NCI-H2107 treated with DMSO at 0.1 percent for 48 hours (cell line): ENCODE results near the gene CTNNBIP1.

Source experiments
- DNase-seq: peaks from one replicate; lab custom pipeline; 2025; ENCODE audit not compliant: unreplicated experiment; lab: John Stamatoyannopoulos, UW

Gene CTNNBIP1

DNA sequence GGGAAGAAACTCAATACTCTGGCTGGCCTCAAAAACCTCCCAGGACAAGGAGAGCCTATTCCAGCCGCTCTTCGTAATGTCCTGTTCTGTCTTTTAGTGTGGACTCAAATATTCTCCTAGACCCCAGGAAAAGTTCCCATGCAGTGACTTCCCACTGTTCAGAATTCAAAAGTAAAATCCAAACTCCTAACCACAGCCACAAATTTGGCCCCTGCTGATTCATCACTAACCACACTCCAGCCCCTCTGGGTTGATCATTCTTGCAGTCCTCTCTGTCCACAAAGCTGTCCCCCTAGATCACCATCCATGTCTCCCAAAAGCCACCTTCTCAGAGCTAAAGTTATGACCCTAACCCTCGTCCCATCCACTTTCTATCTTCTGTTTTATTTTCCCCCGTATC lies 5.1 kb downstream of the CTNNBIP1 start:
- DNase-seq: no peak

- DNase-seq: no peak
Measured at GRCh38 chr1:9904596-9904995, 5.5 kb downstream of the CTNNBIP1 start.

- DNase-seq: no peak
Measured at GRCh38 chr1:9903801-9904527, 6.1 kb downstream of the CTNNBIP1 start.

GRCh38 chr1:9902060-9902452 lies 8.0 kb downstream of the CTNNBIP1 start:
- no peak for DNase-seq

DNA sequence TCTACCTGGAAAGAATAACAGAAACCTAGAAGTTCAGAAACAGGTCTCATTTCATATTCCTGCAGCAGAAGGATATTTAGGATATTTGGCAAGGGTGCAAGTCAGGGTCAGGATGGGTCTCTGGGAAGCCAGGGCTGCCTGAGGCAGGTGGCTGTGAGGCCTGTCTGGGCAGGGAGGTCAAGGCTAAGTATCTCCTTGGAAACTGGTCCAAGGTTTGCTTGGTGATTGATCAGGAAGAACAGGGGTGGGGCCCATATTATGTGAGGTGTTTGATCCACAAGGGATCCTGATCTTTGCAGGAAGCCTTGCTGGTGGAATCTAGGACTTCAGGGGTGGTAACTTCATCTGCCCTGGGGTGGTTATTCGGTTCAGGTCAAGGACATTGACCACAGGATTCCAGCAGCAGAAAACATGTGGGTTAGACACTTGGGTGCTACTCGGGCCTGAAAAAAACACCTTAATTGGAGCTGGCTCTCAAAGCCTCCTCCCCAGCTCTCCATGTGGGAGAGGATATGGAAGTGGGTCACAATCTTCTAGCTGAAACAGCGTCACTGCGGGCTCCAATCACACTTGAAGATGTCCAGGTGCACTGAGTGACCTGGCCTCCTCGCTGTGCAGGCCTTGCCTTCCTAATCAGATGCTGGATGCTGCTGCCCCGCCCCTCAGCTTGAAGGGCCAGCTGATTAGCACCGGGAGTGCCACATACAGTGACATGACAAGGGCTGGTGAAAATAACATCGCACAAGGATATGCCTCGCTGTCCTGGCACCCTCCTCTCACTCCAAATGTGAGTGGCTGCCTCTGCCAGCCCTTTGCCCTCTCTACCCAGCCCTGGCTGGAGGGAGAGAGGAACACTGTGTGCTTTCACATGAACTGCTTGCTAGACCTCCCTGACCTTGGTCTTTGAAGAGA lies 8.7 kb downstream of the CTNNBIP1 start:
- no peak for DNase-seq

DNA sequence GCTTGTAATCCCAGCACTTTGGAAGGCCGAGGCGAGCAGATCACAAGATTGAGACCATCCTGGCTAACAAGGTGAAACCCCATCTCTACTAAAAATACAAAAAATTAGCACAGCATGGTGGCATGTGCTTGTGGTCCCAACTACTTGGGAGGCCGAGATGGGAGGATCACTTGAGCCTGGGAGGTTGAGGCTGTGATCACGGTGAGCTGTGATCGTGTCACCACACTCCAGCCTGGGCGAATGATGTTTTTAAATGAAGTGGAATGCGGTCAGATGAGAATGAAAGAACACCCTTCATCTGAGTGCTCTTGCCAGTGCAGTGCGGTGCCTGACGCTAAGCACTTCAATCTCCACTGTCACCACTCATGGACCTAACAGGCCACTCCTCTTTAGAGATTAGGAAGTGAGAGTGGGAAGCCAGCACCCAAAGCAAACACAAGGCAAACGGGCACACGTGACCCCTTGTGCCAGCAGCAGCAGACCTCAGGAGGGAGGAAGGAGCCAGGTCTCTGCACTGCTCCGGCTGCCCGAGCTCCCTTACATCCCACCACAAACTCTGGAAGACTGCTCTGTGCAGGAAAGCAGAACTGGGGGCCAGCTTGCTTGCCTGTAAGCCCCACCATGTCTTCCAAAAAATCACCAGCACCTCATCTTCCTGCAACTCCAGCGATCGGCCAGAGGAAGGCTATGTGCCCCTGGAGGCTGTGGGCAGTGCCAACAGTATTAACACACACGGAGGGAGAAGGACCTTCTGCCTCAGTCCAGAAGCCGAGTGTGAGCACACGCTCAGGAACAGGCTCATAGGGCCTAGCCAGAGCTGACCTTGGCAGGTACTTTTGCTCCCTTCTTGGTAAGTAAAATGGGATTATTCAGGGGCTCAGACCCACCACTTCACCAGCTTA lies 9.7 kb downstream of the CTNNBIP1 start:
- DNase-seq: peak; percentile 36

GRCh38 chr1:9894115-9894514 lies 16.0 kb downstream of the CTNNBIP1 start:
- no peak for DNase-seq

DNA sequence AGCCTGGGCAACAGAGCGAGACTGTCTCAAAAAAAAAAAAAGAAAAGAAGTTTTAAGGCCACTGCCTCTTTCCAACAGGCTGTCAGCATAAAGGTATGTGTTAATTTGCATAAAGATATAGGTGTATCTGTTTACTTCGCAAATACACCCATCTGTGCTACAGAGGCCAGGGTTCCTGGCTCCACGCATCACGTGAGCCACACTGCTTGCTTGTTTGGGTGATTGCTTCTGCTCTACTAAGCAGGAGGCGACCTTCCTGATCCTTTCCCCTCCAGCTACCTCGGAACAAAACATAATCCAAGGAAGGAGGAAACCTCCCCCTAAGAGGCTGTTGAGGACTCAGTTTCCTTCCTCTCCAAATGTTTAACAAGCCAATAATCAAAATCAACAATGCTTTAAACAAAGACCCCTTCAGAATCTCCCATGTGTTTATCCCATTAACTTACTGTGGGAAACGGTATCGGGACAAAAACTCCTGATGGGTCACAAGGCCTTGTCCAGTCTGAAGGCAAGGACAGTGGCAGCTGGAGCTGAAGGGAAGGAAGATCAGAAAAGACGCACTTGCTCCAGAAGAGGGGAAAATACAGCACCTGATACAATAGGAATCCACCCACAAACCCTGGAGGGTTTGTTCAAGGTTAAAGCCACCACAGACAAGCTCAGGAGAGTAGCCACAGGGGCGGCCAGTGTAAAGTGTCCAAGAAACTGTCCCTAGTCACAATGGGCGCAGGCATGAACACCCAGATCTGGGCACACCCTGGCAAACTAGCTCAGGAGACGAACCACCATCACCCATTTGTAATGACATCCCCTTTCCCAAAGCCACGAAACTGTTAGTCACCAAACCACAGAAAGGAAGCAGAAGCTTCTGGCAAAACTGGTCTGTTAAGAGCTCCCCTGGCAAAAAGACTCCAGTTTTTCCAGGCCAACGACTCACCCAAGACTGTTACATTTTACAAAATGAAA lies 17.2 kb downstream of the CTNNBIP1 start:
- DNase-seq: no peak

GRCh38 chr1:9891207-9891606 lies 18.9 kb downstream of the CTNNBIP1 start:
- no peak for DNase-seq

- DNase-seq: no peak
Measured at GRCh38 chr1:9890224-9890731, 19.8 kb downstream of the CTNNBIP1 start.

DNA sequence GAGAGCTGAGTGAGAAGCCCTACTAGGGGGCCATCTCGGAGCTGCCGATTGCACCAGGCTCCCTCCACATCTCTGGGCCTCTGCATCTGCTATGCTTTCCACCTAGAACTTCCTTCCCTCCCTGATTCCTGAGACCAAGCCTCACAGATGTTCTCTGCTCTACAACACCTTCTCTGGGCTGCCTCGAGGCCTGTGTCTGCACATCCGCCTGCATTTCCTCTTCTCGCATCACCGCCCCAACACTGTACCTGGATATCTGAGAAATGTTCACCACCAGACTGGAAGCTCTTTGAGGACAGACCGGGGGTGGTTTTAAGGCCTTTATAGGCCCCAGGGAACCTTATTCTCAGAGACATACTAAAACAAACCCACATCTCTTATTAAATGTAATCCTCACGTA lies 20.7 kb downstream of the CTNNBIP1 start:
- DNase-seq: no peak

- DNase-seq: no peak
Measured at GRCh38 chr1:9888886-9889285, 21.2 kb downstream of the CTNNBIP1 start.

- DNase-seq: no peak
Measured at GRCh38 chr1:9887070-9887469, 23.0 kb downstream of the CTNNBIP1 start.

DNA sequence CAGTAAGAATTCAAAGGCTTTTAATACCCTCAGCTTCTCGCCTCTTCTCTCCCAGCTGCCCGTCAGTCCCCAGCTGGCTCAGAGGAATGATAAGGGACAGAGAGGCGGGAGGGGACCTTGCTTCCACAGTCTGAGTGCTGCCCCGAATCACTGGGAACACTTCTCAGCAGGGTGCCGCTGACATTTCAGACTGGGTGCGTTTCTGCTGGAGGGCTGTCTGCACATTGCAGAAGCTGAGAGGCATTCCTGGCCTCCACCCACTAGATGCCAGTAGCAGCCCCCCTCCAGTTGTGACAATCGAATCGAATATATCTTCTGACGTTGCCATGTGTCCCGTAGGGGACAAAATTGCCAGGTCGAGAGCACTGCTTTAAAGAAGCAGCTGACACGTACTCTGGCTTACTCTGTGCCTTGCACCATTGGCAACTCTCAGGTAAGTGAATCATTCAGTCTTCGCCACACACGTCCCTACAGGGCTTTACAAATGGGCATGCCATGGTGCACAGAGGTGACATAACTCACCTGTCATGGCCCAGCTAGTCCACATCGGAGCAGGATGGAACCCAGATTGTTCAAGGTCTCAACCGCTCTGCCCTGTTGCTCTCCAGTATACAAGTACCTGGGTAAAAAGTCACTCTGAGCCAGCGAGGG lies 23.9 kb downstream of the CTNNBIP1 start:
- no peak for DNase-seq

GRCh38 chr1:9884805-9885204 lies 25.3 kb downstream of the CTNNBIP1 start:
- DNase-seq: no peak

DNA sequence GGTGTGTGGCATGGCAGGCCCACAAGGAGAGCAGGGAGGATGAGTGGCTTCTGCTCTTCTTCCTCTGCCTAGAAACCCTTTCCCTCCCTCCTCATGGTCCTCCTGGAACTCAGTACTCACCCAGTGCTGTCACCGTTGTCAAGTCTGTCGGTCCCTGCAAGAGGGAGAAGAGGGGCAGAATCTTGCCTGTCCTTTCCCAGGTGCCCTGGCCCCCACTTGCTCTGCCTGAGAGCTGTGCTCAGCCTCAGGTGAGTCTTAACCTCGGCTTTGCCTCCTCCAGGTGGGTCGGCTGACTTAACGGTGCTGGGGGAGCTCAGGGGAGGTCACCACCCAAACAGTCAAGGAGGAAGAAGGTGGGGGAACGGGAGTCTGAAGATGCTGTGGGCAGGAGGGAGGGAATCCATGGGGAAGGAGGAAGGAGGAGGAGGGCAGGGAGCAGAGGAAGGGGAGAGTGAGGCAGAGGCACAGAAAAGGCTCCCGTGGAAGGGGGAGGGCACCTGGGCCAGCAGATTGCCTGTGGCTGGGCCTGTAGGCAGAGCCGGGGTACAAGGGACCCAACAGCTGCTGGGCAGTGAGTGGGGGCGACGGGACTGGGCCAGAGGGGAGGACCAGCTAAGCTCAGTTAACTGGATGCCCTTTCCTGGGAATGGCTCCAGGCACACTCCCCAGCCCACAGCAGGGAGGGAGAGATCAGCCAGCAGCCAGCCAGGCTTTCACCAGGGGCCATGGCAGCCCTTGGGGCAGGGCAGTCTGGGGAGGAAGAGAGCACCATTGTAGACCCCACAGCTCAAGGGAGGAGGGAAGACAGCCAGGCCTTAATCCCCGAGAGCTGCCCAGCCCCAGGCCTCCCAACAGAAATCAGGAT lies 26.3 kb downstream of the CTNNBIP1 start:
- no peak for DNase-seq

GRCh38 chr1:9882945-9883303 lies 27.1 kb downstream of the CTNNBIP1 start:
- DNase-seq: no peak

GRCh38 chr1:9882296-9882944 lies 27.6 kb downstream of the CTNNBIP1 start:
- DNase-seq: no peak
